ENCODE results near the gene RNF217.
"Not testable (repeated sequence)": the region's sequence is repeated elsewhere in the genome, so short reads cannot be mapped to it uniquely, and the experiment has no call there.

Gene RNF217, protein sequence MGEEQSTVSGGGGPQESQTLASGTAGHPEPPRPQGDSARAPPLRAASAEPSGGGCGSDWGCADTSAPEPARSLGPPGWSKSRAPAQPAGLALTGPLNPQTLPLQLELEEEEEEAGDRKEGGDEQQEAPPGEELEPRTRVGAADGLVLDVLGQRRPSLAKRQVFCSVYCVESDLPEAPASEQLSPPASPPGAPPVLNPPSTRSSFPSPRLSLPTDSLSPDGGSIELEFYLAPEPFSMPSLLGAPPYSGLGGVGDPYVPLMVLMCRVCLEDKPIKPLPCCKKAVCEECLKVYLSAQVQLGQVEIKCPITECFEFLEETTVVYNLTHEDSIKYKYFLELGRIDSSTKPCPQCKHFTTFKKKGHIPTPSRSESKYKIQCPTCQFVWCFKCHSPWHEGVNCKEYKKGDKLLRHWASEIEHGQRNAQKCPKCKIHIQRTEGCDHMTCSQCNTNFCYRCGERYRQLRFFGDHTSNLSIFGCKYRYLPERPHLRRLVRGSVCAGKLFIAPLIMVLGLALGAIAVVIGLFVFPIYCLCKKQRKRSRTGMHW

DNA sequence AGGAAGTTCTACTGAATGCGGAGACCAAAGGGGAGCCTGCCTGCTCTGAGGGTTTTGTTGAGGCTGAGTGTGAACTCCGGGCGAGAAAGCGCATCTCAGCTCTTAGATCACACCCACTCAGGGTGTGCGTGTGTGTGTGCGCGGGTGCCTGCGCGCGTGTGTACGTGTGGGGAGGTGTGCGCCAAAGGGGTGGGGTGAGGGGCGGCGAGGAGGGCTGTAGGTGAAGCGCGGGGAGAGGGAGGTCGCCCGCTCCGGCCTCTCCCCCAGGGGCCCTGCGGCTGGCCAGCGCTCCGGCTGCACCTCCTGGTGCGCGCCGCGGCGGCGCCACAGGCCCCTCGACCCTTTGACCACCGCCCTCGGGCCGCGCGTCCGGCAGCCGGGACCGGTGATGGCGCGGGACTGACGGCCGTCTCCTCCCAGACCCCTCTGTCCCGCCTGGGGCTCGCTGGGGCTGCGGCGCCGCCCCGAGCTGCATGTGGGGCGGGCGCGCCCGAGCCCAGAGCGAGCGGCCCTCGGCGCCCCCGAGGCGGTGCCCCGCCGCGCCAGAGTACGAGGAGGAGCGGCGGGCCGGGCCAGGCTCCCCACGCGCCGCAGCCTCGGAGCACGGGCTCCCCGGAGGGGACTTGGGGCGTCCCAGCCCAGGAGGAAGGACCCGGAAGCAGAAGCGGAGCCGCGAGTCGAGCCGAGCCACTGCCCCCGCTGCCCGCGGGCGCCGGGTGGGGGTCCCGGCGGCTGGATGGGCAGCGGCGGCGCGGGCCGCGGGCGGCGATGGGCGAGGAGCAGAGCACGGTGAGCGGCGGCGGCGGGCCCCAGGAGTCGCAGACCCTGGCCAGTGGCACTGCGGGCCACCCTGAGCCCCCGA is at the start of gene RNF217:
TSS of gene RNF217 (plus strand) at position 661 of the 862 bp plus-strand sequence. CDS start at position 769, 108 bp downstream.
- peak; percentile 53 to 56 for DNase-seq

DNA sequence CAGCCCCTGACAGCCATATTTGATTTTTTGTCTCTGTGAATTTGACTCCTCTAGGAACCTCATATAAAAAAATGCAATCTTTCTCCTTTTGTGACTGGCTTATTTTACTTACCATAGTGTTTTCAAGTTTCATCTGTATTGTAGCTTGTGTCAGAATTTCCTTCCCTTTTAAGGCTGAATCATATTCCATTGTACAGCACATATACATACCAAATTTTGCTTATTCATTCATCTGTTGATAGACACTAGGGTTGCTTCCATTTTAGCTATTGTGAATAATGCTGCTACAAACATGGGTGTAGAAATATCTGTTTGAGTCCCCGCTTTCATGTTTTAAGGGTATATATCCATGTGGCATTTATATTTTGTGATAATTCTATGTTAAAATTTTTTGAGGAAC is 49.2 kb upstream of the RNF217 start:
- no peak for DNase-seq

DNA sequence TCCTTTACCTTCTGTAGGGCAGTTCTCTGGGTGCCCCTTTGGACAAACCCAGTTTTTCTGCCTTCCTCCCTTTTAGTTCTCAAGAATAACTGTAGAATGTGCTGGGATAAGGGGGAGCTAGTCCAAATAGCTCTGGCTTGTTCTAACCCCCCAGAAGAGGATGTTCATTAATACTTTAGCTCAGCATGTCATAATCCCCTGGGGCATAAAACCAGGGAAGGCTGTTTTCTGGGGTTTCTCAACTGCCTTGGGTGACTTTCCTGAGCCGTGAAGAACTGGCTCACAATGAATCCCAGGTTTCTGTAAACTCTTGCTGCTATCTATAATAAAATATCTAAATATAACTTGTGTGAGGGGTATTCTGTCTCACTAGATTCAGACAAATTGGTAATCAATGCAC is 44.5 kb upstream of the RNF217 start:
- DNase-seq = no peak

DNA sequence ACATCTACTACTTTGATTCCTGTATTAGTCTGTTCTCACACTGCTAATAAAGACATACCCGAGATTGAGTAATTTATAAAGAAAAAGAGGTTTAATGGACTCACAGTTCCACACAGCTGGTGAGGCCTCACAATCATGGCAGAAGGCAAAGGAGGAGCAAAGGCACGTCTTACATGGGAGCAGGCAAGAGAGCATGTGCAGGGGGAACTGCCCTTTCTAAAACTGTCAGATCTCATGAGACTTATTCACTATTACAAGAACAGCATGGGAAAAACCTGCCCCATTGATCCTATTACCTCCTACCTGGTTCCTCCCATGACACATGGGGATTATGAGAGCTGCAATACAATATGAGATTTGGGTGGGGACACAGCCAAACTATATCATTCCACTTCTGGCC is 42.5 kb upstream of the RNF217 start:
- not testable (repeated sequence) for DNase-seq

DNA sequence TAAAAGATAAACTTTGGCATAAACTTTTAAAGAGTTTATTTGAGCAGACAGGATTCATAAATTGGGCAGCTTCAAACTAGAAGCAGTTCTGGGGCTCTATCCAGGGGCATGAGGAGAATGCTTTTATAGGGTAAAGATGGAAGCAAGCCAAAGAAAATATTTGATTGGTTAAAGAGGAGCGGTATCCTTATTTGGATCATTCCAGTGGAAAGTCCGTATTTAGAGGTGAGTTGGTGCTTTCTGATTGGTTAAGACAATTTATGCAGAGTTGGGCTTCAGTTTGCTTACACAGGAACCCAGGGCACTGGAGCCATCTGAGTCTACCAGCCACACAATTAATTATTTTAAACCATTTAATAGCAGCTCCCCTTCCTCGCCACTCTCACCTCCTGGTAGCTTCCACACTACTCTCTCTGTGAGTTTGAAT is 37.9 kb upstream of the RNF217 start:
- DNase-seq = no peak

DNA sequence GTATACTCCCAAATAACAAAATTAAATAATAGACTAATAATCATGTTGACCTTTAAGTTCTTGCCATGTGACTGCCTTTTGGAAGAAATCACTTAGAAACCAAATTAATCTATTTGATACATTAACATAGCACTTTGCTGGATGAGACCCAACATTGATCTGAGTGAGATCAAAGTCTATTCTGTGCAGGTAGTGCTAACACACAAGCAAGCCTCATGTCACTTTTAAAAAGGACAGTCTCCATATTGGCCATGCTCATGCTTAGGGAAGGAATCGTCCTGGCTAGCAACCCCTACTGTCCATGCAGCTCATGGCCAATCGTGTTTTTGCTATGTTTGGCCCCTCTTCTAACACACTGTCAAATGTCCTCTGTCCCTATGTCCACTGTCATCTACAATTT is 35.8 kb upstream of the RNF217 start:
- no peak for DNase-seq

DNA sequence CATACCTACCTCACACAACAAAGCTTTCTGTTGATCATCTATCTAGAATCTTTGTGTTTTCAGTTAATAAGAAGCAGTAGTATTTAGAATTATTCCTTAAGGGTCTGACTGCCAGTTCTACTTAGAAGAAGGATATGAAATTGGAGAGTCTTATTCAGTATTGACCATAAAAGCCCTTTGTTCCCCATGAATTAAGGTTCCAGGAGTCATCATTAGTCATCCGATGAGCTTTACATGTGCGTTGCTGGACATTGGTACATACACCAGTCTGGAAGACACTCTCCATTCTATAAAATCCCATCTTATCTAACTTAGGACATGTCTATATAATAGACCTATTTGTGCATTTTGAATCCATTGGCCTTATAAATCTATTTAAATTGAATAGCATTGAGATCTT is 34.4 kb upstream of the RNF217 start:
- no peak for DNase-seq

DNA sequence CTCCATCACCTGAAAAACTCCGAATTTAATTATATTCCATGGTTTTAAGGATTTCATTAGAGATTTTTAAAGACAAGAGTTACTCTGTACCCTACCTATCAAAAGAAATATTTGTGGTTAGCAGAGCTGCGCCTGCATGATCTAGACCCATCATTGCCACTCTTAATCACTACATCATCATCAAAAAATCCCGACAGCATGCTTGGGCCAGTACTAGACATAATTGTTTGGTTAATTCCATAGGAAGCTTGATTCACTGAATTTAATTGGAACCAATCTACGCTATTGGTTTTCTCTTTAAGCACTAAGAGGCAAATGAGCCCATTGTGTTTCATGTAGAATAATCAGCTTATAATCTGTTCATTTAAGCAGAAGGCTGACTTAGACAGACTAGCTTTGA is 33.4 kb upstream of the RNF217 start:
- DNase-seq = no peak

DNA sequence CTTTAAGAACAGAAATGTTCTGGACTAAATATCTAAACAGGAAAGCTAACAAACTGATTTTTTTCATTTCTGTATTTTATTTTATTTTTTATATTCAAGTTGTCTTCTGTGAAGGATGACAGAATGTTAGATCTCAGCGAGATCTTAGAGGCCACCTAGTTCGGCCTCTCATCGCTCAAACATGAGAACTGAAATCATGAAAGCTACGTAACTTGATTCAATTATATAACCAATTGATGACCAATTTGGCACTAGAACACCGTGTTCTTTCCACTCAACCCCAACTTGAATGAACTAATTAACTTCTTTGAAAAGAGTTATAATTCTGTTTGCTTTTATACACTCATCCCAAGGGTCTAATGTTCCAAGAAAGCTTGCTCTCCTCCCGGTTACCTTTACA is 24.6 kb upstream of the RNF217 start:
- DNase-seq = no peak

DNA sequence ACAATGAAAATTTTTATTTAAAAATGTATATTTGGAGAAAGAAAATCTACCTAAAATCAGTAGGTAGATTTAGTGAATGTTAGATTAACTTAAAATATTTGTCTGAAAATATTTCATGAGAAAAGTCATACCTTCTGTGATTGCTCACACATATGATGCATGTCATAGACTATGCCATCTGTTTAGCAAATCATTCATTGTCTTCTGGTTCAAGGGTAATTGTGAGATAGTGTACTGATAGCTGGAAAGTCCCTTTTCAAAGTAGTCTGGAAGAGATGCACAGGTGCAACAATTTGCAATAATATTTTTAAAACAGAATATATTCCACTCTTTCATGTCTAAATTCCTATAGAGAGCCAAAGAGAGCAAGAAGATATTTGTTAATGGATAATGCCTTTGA is 21.0 kb upstream of the RNF217 start:
- DNase-seq = no peak

DNA sequence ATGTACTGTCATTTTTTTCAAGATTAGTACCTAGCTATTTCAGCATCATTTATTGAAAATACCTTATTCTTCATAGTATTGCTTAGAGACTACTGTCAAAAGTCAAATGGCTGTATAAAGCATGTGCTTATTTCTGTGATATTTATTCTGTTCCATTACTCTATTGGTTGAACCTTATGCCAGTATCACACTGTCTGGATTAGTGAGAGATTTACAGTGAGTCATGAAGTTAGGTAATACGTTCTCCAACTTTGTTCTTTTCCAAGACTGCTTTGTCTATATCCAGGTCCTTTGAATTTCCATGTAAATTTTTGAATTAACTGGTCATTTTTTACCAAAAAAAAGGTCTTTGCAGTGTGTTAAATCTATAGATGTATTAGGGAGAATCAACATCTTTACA is 18.6 kb upstream of the RNF217 start:
- no peak for DNase-seq

DNA sequence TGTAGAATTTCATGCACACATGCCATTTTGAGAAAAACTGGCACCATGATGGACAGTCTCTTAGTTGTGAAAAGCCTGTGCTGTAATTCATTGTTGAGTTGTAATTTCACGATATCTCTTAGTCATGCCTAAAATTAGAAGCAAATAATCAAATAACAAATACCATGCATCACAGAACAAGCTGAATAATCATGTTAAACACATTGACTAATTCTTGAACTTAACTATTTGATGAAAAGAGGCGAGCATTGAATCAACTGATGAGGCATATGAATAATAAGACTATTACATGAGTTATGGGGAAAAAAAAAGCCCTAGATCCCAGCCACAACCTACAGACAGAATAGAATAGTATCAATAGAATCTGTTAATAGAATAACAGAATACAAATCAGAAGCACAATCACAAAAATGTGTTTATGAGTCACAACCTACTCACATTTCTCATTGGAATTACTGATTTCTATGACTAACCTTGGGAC is 14.2 kb upstream of the RNF217 start:
- DNase-seq = no peak

DNA sequence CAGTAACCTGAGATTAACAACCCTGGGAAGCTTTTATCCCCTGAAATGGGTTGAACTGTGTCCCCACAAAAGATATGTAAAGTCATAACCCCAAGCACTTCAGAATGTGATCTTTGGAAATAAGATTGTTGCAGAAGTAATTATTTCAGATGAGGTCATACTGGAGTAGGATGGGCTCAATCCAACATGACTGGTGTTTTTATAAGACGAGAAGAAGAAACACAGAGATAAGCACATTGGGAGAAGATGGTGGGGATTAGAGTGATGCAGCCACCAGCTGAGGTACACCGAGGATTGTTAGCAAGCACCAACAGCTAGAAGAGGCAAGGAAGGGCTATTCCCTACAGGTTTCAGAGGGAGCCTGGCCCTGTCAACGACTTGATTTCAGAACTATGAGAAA is 12.5 kb upstream of the RNF217 start:
- no peak for DNase-seq

DNA sequence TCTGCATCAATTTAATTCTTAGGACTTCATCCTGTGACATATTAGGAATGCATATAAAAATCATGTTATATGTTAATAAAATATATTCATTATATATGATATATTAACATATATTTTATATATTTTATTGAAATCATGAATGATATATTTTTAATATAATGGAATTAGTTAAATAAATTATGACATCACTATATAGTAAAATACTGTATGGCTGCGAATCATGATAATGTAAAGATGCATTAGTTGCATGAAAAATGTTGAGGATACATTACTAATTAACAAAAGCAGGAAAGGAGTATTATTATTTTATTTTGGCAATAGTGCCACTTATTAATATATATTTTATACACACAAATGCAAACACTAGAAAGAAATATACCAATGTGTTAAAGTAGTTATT is 8.4 kb upstream of the RNF217 start:
- DNase-seq = no peak

DNA sequence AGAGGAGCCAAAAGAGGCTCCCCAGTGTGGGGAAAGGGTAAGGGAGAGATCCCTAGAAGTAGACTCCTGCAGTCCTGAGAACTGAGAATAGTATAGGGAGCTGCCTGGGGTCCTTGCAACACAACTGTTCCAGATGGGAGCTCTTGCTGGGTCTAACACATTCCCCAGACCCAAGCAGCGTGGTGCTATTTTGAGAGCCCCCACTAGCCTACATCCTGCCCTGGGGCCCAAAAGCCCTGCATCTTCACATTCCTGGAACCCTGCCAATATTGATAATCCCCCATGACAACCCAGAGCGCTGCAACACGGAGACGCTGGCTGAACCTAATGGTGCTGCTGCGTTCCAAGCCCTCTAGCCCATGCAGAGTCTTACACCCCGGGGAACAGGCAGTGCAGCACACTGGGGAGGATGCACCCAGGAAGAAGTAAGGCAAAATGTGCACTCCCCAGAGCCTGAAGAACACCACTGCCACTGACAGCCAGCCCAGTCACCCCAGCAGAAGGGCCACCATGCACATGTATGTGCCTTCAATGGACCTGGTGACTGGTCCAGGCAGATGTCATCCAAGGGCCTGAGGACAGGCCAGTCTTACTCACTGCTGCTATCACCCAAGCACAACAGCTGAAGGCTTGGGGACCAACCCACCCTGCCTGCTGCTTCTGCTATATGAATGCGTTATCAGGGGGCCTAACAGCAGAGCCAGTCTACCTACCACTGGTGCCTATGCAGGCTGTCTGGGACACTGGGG is 7.0 kb upstream of the RNF217 start:
- DNase-seq = no peak

DNA sequence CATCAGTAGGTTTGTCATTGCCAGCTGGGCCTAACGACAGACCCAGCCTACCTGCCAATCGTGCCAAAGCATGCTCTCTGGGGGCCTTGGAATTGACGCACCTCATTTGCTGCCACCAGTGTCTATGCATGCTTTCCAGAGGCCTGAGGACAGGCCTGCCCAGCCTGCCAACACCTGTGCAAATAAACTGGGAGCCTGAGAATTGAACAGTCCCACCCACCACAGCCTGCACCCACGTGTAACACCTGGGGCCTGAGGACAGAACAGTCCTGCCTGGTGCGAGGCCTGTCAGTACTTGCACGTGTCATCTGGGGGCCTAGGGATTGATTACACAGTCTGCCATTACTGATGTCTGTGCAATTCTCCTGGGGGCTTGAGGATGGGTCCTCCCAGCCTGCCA is 6.2 kb upstream of the RNF217 start:
- no peak for DNase-seq

DNA sequence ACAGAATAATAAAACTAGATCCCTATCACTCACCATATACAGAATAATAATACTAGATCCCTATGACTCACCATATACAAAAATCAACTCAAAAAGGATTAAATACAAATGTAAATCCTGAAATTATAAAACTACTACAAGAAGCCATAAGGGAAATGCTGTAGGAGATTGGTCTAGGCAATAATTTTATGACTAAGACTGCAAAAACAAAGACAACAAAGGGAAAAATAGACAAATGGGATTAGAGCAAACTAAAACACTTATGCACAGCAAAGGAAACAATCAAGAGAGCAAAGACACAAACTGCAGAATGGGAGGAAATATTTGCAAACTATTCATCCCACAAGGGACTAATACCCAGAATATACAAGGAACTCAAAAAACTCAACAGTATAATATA is 4.1 kb upstream of the RNF217 start:
- no peak for DNase-seq

DNA sequence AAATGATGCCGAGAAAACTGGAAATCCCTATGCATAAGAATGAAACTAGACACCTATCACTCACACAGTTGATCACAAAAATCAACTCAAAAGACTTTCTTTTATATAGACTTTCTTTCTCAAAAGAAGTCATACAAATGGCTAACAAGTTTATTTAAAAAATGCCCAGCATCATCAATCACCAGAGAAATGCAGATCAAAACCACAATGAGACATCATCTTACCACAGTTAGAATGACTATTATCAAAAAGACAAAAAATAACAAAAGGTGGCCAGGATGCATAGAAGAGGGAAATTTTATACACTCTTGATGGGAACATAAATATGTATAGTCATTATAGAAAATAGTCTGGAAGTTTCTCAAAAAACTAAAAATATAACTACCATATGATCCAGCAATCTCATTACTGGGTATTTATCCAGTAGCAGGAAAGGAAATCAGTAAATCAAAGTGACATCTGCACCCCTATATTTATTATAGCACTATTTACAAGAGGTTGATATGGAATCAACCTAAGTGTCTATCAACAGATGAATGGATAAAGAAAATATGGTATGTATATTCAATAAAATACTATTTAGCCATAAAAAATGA is 3.4 kb upstream of the RNF217 start:
- no peak for DNase-seq

DNA sequence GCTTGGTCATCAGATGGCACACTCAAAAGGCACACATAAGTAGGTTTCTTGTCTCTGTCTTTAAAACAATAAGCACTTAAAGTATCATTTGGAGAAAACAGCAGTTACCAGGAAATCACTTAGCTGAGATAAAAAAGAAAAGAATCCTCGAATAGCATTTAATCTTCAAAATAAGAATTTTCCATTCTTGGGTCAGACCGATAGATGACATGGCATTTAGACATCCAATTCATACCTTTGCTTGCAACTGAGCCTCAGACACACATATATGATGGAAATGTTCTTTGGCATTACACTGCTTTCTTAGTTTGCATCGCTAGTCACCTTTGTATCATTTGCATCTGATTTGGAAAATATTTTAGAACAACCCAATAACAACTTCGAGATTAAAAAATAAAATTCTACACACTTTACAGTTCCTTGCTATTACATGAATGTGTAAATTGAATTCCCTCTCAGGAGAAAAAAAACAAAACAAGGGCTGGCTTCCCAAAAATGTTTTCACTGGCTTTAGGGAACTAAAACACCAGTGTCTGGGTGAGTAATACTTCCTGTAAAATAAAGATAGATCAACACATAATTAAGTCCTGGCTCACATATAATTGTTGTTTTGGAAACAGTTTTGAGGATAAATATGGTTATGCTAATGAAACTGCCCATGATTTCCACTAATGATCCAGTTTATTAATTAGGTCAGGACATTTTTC is 1.3 kb upstream of the RNF217 start:
- DNase-seq = no peak

DNA sequence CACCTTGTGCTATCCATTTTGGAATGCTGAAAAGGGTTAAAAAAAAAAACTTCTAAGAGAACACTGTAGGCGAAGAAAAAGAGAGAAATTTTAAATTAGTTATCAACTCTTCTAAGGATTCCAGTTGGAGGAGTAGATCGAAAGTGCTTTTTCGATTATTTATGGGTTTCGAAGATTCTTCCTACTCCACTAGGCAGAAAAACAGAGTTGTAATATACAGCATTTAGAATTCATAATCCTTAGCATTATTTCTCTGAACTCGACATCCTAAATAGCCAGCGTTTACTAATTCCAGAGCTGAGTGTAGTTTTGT is 817 bp upstream of the RNF217 start:
- no peak for DNase-seq

DNA sequence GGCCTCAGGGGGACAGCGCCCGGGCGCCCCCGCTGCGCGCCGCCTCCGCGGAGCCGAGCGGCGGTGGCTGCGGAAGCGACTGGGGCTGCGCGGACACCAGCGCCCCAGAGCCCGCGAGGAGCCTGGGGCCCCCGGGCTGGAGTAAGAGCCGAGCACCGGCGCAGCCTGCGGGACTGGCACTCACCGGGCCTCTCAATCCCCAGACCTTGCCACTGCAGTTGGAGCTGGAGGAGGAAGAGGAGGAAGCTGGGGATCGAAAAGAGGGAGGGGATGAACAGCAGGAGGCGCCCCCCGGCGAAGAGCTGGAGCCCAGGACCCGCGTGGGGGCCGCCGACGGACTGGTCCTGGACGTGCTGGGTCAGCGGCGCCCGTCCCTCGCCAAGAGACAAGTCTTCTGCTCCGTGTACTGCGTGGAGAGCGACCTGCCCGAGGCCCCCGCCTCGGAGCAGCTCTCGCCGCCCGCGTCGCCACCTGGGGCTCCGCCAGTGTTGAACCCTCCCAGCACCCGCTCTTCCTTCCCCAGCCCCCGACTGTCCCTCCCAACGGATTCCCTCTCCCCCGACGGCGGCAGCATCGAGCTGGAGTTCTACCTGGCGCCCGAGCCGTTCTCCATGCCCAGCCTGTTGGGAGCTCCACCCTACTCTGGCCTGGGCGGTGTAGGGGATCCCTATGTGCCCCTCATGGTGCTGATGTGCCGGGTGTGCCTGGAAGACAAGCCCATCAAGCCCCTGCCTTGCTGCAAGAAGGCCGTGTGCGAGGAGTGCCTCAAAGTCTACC is 590 bp downstream of the RNF217 start:
- DNase-seq = peak; percentile 34 to 68
